Measurements from ENCODE around the gene UVRAG.

- no peak for TF ChIP-seq CTCF (IDR thresholded peaks at IDR 0.05; ENCODE audit: insufficient read depth, low read length, poor library complexity, severe bottlenecking)
- TF ChIP-seq EZH2phosphoT487 (conservative IDR thresholded peaks at IDR 0.05; ENCODE audit: low read length), result no peak
Measured at GRCh38 chr11:76119779-76120178, 304.8 kb downstream of the UVRAG start.
